GM12878 (cell line): ENCODE data around the gene ABCC1. TPM values are rescaled to one million over a fixed set of nuclear protein-coding genes. Genes with fewer than 3 reads are reported as not detected.

Experiments
- ATAC-seq: fragments of 200-7000 bp; cut with Tn5 transposase; 3 replicates; pipeline ENCODE4 v1.9.1; 2020; ENCODE audit warnings: mild to moderate bottlenecking, moderate library complexity
- BruUV-seq: library from RNA; stranded (reverse); fragments of 400-500 nt; replicated peaks from 2 replicates; lab custom pipeline; 2021; lab: Mats Ljungman, UMichigan
- CTCF ChIA-PET: fragments of 300-600 bp; sonication (Branson Sonifier 250); formaldehyde crosslinking; extraction: SDS; loops from one replicate; lab custom pipeline; 2021; ENCODE audit warnings: inconsistent platforms; lab: Yijun Ruan, JAX
- POLR2A ChIA-PET: fragments of 350-600 bp; formaldehyde crosslinking; extraction: SDS; loops from one replicate; lab custom pipeline; 2021; ENCODE audit warnings: inconsistent platforms; lab: Charles Lee
- RAD21 ChIA-PET: fragments of 300-600 bp; sonication (Branson Sonifier 250); formaldehyde crosslinking; loops from one replicate; lab custom pipeline; 2023; ENCODE audit warnings: antibody characterized with exemption; ENCODE audit not compliant: unreplicated experiment; lab: Charles Lee
- SMC1A ChIA-PET: fragments of 300-600 bp; sonication (Branson Sonifier 250); formaldehyde crosslinking; loops from one replicate; lab custom pipeline; 2023; ENCODE audit not compliant: unreplicated experiment, uncharacterized antibody; lab: Charles Lee
- DNase-seq: peaks from one replicate; pipeline ENCODE4 v3.0.0-alpha.2; 2011; ENCODE audit warnings: low read depth, low spot score
- FAIRE-seq: peaks from 3 replicates; lab custom pipeline; 2011; peaks lifted over from hg19 to GRCh38; lab: Jason Lieb, UNC
- H2AFZ ChIP-seq: 2 replicates; pipeline ENCODE4 v1.6.0; 2011; ENCODE audit warnings: low read depth, low read length, control low read depth; ENCODE audit not compliant: control insufficient read depth
- H3K27ac ChIP-seq: 2 replicates; pipeline ENCODE4 v1.5.1; 2011; ENCODE audit warnings: control low read depth; ENCODE audit not compliant: control insufficient read depth, insufficient read depth
- H3K27me3 ChIP-seq, 2 experiments: replicated peaks in 1 of 2; 2 replicates each; pipeline versions ENCODE4 v1.6.0 to v1.6.1; 2011; ENCODE audit warnings: low read length in 1 of 2; ENCODE audit not compliant: control insufficient read depth in 2 of 2, insufficient read depth in 2 of 2
- H3K36me3 ChIP-seq, 2 experiments: 2 replicates each; pipeline ENCODE4 v1.5.1; 2011; ENCODE audit warnings: low read length in 1 of 2; ENCODE audit not compliant: control insufficient read depth in 2 of 2, insufficient read depth in 2 of 2
- H3K4me1 ChIP-seq: 2 replicates; pipeline ENCODE4 v1.6.1; 2011; ENCODE audit warnings: mild to moderate bottlenecking, low read length, moderate library complexity, mixed read lengths; ENCODE audit not compliant: control insufficient read depth, insufficient read depth
- H3K4me2 ChIP-seq: 2 replicates; pipeline ENCODE4 v1.6.0; 2011; ENCODE audit warnings: control low read depth; ENCODE audit not compliant: control insufficient read depth, insufficient read depth
- H3K4me3 ChIP-seq: fragments of 200-600 bp; sonication (generic); 2 replicates; pipeline ENCODE4 v1.5.1; 2016
- H3K79me2 ChIP-seq: 2 replicates; pipeline ENCODE4 v1.6.0; 2011; ENCODE audit warnings: low read length; ENCODE audit not compliant: control insufficient read depth, insufficient read depth
- H3K9ac ChIP-seq: 2 replicates; pipeline ENCODE4 v1.8.0; 2011; ENCODE audit warnings: low read length, control low read depth, mixed read lengths; ENCODE audit not compliant: control insufficient read depth, insufficient read depth
- H3K9me3 ChIP-seq: replicated peaks from 3 replicates; pipeline ENCODE4 v1.5.1; 2011; ENCODE audit warnings: mild to moderate bottlenecking, low read length; ENCODE audit not compliant: control insufficient read depth, insufficient read depth
- H4K20me1 ChIP-seq: 2 replicates; pipeline ENCODE4 v1.6.0; 2011; ENCODE audit not compliant: control insufficient read depth, insufficient read depth
- CHD1 ChIP-seq: IDR thresholded peaks from 2 replicates; pipeline ENCODE4 v1.6.1; 2012; ENCODE audit warnings: low read depth, low read length, improper control_type of control experiment
- CREM ChIP-seq: IDR thresholded peaks from 2 replicates; pipeline ENCODE4 v1.6.1; 2014; ENCODE audit warnings: antibody characterized with exemption, low read depth
- FOXK2 ChIP-seq: fragments of 450-650 bp; IDR thresholded peaks from 2 replicates; pipeline ENCODE4 v1.6.1; 2017; ENCODE audit warnings: mild to moderate bottlenecking, moderate library complexity
- FOXM1 ChIP-seq: IDR thresholded peaks from 2 replicates; pipeline ENCODE4 v1.6.1; 2012; ENCODE audit warnings: low read depth, mild to moderate bottlenecking, inconsistent platforms, low read length, moderate library complexity
- MTA3 ChIP-seq: IDR thresholded peaks from 2 replicates; pipeline ENCODE4 v1.6.1; 2012; ENCODE audit warnings: low read length, inconsistent platforms, borderline replicate concordance
- NRF1 ChIP-seq: conservative IDR thresholded peaks from 2 replicates; pipeline ENCODE4 v1.6.1; 2011; ENCODE audit warnings: mild to moderate bottlenecking, low read depth, low read length, improper control_type of control experiment
- WGBS: methylation state at CpG from one replicate; pipeline ENCODE4 v1.1.6; 2016; ENCODE audit warnings: low lambda C conversion rate; ENCODE audit not compliant: insufficient replicate concordance, insufficient coverage; ENCODE audit errors: missing lambda C conversion rate; 5-methylcytosine and 5-hydroxymethylcytosine counted together
- in situ Hi-C: fragments of 300-500 bp; cut with MboI; formaldehyde crosslinking; loops from 9 replicates; pipeline ENCODE4 v1.14.3; 2018; ENCODE audit warnings: mixed read lengths
- intact Hi-C: fragments of 100-400 bp; cut with micrococcal nuclease; formaldehyde crosslinking; loops from one replicate; pipeline ENCODE4 v1.14.2; 2022; ENCODE audit not compliant: unreplicated experiment
- polyA plus RNA-seq, 11 experiments: library from polyadenylated mRNA; depleted of rRNA in 4 of 11; unstranded in 6 of 11; stranded (reverse) in 5 of 11; fragments of >200 nt; fragmentation: Nextera tagmentation in 4 of 11; fragmentation: Illumina TruSeq in 1 of 11; extraction: Ambion mirVana in 4 of 11; extraction: Trizol in 1 of 11; gene quantifications; 1 replicate in 1 of 11; 2 replicates in 10 of 11; pipeline versions ENCODE4 v1.2.1 to v1.2.3, GENCODE V29; 2011 to 2016; ENCODE audit warnings: inconsistent platforms in 2 of 11, missing spikeins in 2 of 11, low read depth in 1 of 11
- total RNA-seq, 4 experiments: library from RNA; depleted of rRNA in 3 of 4; stranded (reverse); fragments of >200 nt in 3 of 4; fragmentation: Illumina TruSeq in 1 of 4; extraction: Trizol in 1 of 4; gene quantifications; 2 replicates each; pipeline versions ENCODE4 v1.2.1 to v1.2.3, GENCODE V29; 2013 to 2021
- TF ChIP-seq, protein P1 (sequence below): fragments of 450-650 bp; IDR thresholded peaks from 2 replicates; pipeline ENCODE4 v1.6.1; 2017; ENCODE audit warnings: low read depth, mild to moderate bottlenecking, moderate library complexity

The ABCC1 gene
- total and polyA plus RNA-seq, 10 of the 15 experiments (the other 5 are each of a cell fraction or from before 2014, with no cell fraction given): 3.2 to 44.6 (median 14.5) TPM

DNA sequence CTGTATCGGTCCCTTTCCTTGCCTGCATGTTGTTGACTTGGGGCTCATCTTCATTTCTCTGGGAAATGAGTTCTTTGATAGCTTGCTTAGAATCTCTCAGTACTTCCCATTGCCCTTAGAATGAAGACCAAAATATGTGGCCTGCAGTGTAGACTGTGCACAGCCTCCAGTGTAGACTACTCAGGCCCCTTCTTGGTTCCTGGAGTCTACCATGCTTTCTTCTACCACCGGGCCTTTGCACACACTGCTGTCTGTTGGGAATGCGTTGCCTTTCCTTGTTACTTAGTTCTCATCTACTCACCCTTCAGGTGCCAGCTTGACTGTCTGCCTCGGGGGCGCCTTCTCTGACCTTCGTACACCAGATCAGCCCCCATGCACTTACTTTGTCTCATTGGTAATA, 82.0 kb downstream of the ABCC1 start:
- peaks cover 10% of the 10 kb centered on the region for H3K4me1 ChIP-seq
- intact Hi-C loops: loop anchor here (10.0 kb wide), 1 partner anchor 147 kb away; the partner anchor contains the start of gene CEP20
- BruUV-seq: no TSS peak

DNA sequence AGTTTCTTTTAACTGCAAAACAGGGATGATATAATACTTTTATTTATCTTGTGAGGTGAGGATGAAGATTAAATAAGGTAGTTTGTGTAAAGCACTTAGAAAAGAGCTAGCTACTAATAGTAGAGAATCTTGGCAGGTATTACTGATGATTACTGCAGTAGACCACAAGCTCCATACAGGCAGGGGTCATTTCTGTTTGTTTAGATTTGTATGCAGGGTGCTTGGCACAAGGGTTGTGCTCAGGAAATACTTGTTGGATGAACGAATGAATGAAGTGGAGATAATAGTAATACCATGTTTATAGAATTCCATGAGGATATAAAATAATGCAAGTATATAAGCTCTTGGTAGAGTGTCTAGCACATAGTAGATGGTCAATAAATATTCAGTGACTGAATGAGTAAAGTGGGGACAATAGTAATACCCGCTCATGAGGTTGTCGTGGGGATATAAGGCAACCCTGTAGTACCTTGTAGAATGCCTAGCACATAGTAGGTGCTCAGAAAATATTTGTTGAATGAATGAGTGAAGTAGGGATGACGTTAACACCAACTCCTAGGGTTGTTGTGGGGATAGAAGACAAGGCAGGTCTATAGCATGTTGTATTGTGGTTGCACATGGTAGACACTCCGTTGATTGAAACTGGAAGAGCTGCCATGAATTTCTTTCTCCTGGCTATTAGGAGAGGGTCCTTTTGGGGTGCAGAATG, 83.0 kb downstream of the ABCC1 start:
- no peak for ATAC-seq
- H3K27ac ChIP-seq: peak overlapping the region; percentile 33; the same call in 1 of the 2 replicates

More for the DNA sequence above, 82.0 kb downstream of the ABCC1 start:
- Histone ChIP-seq H3K9ac (no peak overlapping the region), H3K4me2 (no peak overlapping the region), H3K27me3 (no peaks in the 10 kb centered on the region), H3K79me2 (no peaks in the 10 kb centered on the region), H4K20me1 (no peaks in the 10 kb centered on the region), H3K4me3 (no peak overlapping the region), H3K36me3 (peaks cover 14 to 21% of the 10 kb centered on the region in 2 experiments; a peak in 3 of 4 replicates), H3K27ac (no peak overlapping the region), H3K9me3 (no peaks in the 10 kb centered on the region), H2AFZ (no peak overlapping the region)
- 95% methylated on average over 6 of the region's 6 CpGs for WGBS
- ATAC-seq (no peak), FAIRE-seq (no peak), DNase-seq (no peak)
- RAD21 ChIA-PET: interaction anchor here (1.5 kb wide), 1 partner anchor 157 kb away, joined by 5 read pairs; no protein-coding TSS in a partner anchor
- in situ Hi-C loops: no loop called here
- SMC1A ChIA-PET: interaction anchor here (0.6 to 2.8 kb wide), 5 partner anchors 9 to 143 kb away, joined by 3 to 9 read pairs (median 3); partner anchors contain the start of gene CEP20
- TF ChIP-seq FOXM1: no peak
- no peak for TF ChIP-seq MTA3
- CTCF ChIA-PET: interaction anchor here (0.8 to 1.2 kb wide), 2 partner anchors 21 to 156 kb away, joined by 3 read pairs; no protein-coding TSS in a partner anchor
- POLR2A ChIA-PET: no interaction called here

More for the DNA sequence above, 83.0 kb downstream of the ABCC1 start:
- Histone ChIP-seq H4K20me1 (no peaks in the 10 kb centered on the region), H2AFZ (no peak overlapping the region), H3K4me3 (no peak overlapping the region), H3K27me3 (no peaks in the 10 kb centered on the region), H3K4me2 (no peak overlapping the region), H3K79me2 (no peaks in the 10 kb centered on the region), H3K9ac (no peak overlapping the region), H3K9me3 (no peaks in the 10 kb centered on the region), H3K4me1 (peaks cover 10% of the 10 kb centered on the region), H3K36me3 (peaks cover 16 to 19% of the 10 kb centered on the region in 2 experiments; a peak in 3 of 4 replicates)
- 97% methylated on average over 5 of the region's 5 CpGs for WGBS
- ChIA-PET POLR2A (interaction anchor here (1.0 to 1.1 kb wide), 2 partner anchors 72 to 144 kb away, joined by 3 read pairs; partner anchors contain the start of gene CEP20), CTCF (interaction anchor here (1.2 to 1.9 kb wide), 4 partner anchors 13 to 159 kb away, joined by 3 to 5 read pairs (median 4); no protein-coding TSS in a partner anchor), RAD21 (interaction anchor here (0.6 to 2.4 kb wide), 5 partner anchors 26 to 145 kb away, joined by 3 to 6 read pairs (median 3); partner anchors contain the start of gene CEP20), SMC1A (interaction anchor here (0.6 to 2.3 kb wide), 6 partner anchors 10 to 1425 kb away, joined by 3 to 10 read pairs (median 4); no protein-coding TSS in a partner anchor)
- TF ChIP-seq CHD1 (no peak), FOXK2 (no peak), NRF1 (no peak), CREM (no peak)
- TF ChIP-seq, protein P1, sequence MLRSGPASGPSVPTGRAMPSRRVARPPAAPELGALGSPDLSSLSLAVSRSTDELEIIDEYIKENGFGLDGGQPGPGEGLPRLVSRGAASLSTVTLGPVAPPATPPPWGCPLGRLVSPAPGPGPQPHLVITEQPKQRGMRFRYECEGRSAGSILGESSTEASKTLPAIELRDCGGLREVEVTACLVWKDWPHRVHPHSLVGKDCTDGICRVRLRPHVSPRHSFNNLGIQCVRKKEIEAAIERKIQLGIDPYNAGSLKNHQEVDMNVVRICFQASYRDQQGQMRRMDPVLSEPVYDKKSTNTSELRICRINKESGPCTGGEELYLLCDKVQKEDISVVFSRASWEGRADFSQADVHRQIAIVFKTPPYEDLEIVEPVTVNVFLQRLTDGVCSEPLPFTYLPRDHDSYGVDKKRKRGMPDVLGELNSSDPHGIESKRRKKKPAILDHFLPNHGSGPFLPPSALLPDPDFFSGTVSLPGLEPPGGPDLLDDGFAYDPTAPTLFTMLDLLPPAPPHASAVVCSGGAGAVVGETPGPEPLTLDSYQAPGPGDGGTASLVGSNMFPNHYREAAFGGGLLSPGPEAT: no peak
- DNase-seq (no peak), FAIRE-seq (no peak)
- intact Hi-C loops: loop anchor here (10.0 kb wide), 1 partner anchor 148 kb away; the partner anchor contains the start of gene CEP20
- in situ Hi-C loops: no loop called here
- BruUV-seq: no TSS peak
